B cell (primary cell): ENCODE measurements around the gene OR1J2.
A peak's percentile ranks its signal among the peaks of the same experiment; 100 is the strongest.

Experiments
- EZH2 ChIP-seq: IDR thresholded peaks from 2 replicates; pipeline ENCODE4 v1.6.1; 2012; ENCODE audit warnings: borderline replicate concordance, low read depth, mild to moderate bottlenecking, moderate library complexity, low read length; ENCODE audit not compliant: insufficient read depth, poor library complexity, severe bottlenecking
- TF ChIP-seq, protein P1 (sequence below): fragments of 200-600 bp; IDR thresholded peaks from one replicate; pipeline ENCODE4 v1.8.0; 2022; ENCODE audit warnings: antibody characterized with exemption, mild to moderate bottlenecking

DNA sequence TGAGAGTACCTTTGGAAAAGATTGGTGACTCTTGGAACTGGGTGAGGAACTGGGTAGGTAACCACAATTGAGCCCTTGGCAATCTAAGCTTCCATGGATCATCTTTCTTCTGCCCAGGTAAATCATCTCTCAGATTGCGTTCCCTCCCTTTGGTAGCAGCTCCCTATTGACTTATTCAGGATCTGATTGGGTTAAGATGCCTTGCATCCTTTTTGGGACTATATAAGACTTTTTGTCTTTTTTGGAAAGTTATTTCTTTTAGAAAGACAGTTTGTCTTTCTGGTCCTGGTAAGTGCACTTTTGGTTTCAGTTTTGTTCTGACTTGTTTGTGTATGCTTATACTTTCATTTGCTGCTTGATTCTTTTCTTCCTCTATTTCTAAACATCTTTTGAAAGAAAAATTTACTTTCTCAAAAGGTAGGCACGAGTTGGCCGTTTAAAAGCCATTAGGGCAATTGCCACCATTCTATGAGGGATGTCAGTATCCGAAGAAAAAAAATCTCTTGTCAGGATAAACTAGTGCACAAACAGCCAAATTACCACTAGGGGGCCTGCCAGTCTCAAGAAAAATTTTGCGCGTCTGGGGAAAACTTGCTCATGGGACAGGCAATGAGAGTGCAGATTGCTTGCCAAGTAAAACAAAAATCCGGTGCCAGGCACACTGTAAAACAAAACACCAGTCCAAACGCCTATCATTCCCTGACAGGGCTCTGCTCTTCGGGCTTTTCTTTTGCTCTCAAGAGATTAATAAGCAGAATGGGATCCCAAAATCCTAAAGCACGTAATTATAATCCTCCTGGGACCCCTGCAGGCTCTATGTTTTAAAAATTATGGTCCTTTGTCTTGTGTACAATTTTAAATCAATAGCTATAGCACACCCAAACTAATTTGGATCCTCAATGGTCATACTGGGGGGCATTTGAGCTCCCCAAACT is 45.7 kb upstream of the OR1J2 start:
- no peak for TF ChIP-seq EZH2
- TF ChIP-seq, protein P1, sequence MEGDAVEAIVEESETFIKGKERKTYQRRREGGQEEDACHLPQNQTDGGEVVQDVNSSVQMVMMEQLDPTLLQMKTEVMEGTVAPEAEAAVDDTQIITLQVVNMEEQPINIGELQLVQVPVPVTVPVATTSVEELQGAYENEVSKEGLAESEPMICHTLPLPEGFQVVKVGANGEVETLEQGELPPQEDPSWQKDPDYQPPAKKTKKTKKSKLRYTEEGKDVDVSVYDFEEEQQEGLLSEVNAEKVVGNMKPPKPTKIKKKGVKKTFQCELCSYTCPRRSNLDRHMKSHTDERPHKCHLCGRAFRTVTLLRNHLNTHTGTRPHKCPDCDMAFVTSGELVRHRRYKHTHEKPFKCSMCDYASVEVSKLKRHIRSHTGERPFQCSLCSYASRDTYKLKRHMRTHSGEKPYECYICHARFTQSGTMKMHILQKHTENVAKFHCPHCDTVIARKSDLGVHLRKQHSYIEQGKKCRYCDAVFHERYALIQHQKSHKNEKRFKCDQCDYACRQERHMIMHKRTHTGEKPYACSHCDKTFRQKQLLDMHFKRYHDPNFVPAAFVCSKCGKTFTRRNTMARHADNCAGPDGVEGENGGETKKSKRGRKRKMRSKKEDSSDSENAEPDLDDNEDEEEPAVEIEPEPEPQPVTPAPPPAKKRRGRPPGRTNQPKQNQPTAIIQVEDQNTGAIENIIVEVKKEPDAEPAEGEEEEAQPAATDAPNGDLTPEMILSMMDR = peak; percentile 89
